AG04449 (cell line): ENCODE data around the gene SORBS2.

Experiments used
- CTCF ChIA-PET: fragments of 350-600 bp; formaldehyde crosslinking; extraction: SDS; loops from one replicate; lab custom pipeline; 2021; ENCODE audit warnings: antibody characterized with exemption; lab: Yijun Ruan, JAX
- POLR2A ChIA-PET: fragments of 400-600, 350-600 bp; formaldehyde crosslinking; extraction: SDS; loops from one replicate; lab custom pipeline; 2020; ENCODE audit warnings: antibody characterized with exemption, inconsistent platforms; lab: Yijun Ruan, JAX
- DNase-seq: peaks from one replicate; pipeline ENCODE4 v3.0.0-alpha.2; 2010; ENCODE audit warnings: low read depth, low spot score
- H3K4me3 ChIP-seq: 2 replicates; pipeline ENCODE4 v1.5.1; 2011; ENCODE audit warnings: low read depth, mild to moderate bottlenecking, control low read depth, low read length
- CTCF ChIP-seq: IDR thresholded peaks from one replicate; pipeline ENCODE4 v1.5.1; 2011; ENCODE audit warnings: mild to moderate bottlenecking, moderate library complexity, low read length, control low read depth, inconsistent platforms; ENCODE audit not compliant: insufficient read depth; ENCODE audit errors: missing control alignments

The SORBS2 gene

GRCh38 chr4:185781555-185782215 is 30.3 kb downstream of the SORBS2 start:
- no peak for DNase-seq
- no peak overlapping the region for H3K4me3 ChIP-seq
- ChIA-PET CTCF (no interaction called here), POLR2A (no interaction called here)
- no peak for TF ChIP-seq CTCF

GRCh38 chr4:185780472-185780871 is 31.5 kb downstream of the SORBS2 start:
- no peak for DNase-seq
- TF ChIP-seq CTCF: no peak
- CTCF ChIA-PET: interaction anchor here (0.9 kb wide), 1 partner anchor 257 kb away, joined by 3 read pairs; no protein-coding TSS in a partner anchor
- POLR2A ChIA-PET: no interaction called here
- H3K4me3 ChIP-seq: no peak overlapping the region

- DNase-seq: no peak
- H3K4me3 ChIP-seq: no peak overlapping the region
- CTCF ChIA-PET: no interaction called here
- POLR2A ChIA-PET: no interaction called here
- TF ChIP-seq CTCF: no peak
Observed at GRCh38 chr4:185779517-185779916, 32.5 kb downstream of the SORBS2 start.

- DNase-seq: no peak
- CTCF ChIA-PET: no interaction called here
- POLR2A ChIA-PET: no interaction called here
- TF ChIP-seq CTCF: no peak
- no peak overlapping the region for H3K4me3 ChIP-seq
Observed at GRCh38 chr4:185778307-185778706, 33.7 kb downstream of the SORBS2 start.

- no peak overlapping the region for H3K4me3 ChIP-seq
- no peak for TF ChIP-seq CTCF
- DNase-seq: no peak
- POLR2A ChIA-PET: interaction anchor here (1.4 kb wide), 2 partner anchors 17 to 71 kb away, joined by 5 to 8 read pairs; no protein-coding TSS in a partner anchor
- CTCF ChIA-PET: interaction anchor here (1.4 kb wide), 1 partner anchor 246 kb away, joined by 6 read pairs; no protein-coding TSS in a partner anchor
Observed at GRCh38 chr4:185775792-185776555, 36.0 kb downstream of the SORBS2 start.
